ENCODE measurements around the gene HOXB1. TPM values are rescaled to one million over a fixed set of nuclear protein-coding genes. Genes with fewer than 3 reads are reported as not detected.
"Not testable (repeated sequence)": the region's sequence is repeated elsewhere in the genome, so short reads cannot be mapped to it uniquely, and the experiment has no call there.

The HOXB1 gene
- total RNA-seq, 1 donor from 2014 or later, result not detected

DNA sequence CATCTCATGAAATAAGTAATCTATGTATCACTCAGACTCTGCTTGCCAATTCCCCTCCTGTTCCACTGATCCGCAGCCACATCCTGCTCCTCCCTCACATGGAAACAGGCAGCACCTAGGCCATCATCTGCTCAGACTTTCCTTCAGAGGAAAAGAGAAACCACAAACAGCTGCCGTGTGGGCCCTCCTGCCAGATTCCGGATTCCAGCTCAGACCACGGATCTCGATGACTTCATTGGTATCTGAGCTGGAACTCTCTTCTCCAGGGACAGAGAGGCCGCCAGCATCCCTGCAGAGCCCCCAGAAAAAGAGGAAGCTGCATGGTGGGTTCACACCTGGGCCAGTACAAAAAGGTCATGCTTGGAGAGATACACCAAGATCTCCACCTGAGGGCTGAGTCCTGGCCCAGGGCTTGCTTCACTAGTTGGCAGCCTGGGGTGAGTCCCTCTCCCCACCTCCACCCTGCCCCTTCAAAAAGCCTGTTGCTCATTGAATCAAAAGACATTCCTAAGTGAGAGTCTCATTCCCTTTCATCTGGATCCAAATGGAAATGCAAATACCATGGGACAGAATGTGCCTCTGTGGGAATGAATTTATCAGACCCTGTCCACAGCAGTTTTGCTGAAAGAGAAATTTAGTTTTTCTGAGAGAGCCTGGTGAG is 47.2 kb downstream of the HOXB1 start:
- Histone ChIP-seq H4K20me1 (ENCODE audit: low read depth) (no peaks in the 10 kb centered on the region), H2AFZ (replicated peaks) (no peak overlapping the region), H3F3A (ENCODE audit: low read depth) (no peaks in the 10 kb centered on the region), H3K36me3 (no peaks in the 10 kb centered on the region), H3K79me2 (ENCODE audit: low read depth) (no peaks in the 10 kb centered on the region), H3K4me3 (no peak overlapping the region), H3K4me1 (no peaks in the 10 kb centered on the region), H3K4me2 (no peak overlapping the region), H3K9me3 (ENCODE audit: low read depth) (no peaks in the 10 kb centered on the region), H3K27ac (no peak overlapping the region), H3K27me3 (peaks cover 9% of the 10 kb centered on the region), H3K9ac (no peak overlapping the region)
- Mint-ChIP-seq H3K27ac (peak overlapping the region; percentile 63), H3K9me3 (no peaks in the 10 kb centered on the region), H3K4me1 (peaks cover 26% of the 10 kb centered on the region), H3K4me3 (no peak overlapping the region), H3K27me3 (ENCODE audit: insufficient read depth, low read depth) (peaks cover 11% of the 10 kb centered on the region), H3K36me3 (no peaks in the 10 kb centered on the region)
- DNase-seq (ENCODE audit: low spot score), result no peak
- TF ChIP-seq EZH2 (IDR thresholded peaks at IDR 0.05) (no peak), EZH2phosphoT487 (IDR thresholded peaks at IDR 0.05) (no peak)
- TF ChIP-seq, protein P1, sequence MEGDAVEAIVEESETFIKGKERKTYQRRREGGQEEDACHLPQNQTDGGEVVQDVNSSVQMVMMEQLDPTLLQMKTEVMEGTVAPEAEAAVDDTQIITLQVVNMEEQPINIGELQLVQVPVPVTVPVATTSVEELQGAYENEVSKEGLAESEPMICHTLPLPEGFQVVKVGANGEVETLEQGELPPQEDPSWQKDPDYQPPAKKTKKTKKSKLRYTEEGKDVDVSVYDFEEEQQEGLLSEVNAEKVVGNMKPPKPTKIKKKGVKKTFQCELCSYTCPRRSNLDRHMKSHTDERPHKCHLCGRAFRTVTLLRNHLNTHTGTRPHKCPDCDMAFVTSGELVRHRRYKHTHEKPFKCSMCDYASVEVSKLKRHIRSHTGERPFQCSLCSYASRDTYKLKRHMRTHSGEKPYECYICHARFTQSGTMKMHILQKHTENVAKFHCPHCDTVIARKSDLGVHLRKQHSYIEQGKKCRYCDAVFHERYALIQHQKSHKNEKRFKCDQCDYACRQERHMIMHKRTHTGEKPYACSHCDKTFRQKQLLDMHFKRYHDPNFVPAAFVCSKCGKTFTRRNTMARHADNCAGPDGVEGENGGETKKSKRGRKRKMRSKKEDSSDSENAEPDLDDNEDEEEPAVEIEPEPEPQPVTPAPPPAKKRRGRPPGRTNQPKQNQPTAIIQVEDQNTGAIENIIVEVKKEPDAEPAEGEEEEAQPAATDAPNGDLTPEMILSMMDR (IDR thresholded peaks at IDR 0.05), result no peak

DNA sequence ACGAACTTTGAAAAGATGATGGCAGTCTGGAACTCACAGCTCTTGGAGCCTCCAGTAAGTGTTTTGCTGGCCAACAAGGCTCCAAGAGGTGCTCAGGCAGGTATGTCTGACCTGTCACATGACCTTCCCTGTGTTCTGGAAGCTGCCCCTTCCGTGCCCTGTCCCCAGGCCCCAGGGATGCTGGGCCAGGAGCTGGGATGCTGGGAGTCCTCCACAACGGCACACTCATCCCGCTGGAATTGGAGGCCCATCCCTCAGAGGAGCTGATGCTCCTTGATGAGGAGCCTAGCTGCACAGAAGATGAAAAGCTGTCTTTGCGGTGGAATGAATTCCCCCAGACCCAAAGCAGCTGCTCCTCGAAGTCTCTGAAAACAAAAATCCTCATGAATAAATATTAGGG is 47.8 kb downstream of the HOXB1 start:
- Histone ChIP-seq H3K9ac (no peak overlapping the region), H3K4me2 (no peak overlapping the region)

DNA sequence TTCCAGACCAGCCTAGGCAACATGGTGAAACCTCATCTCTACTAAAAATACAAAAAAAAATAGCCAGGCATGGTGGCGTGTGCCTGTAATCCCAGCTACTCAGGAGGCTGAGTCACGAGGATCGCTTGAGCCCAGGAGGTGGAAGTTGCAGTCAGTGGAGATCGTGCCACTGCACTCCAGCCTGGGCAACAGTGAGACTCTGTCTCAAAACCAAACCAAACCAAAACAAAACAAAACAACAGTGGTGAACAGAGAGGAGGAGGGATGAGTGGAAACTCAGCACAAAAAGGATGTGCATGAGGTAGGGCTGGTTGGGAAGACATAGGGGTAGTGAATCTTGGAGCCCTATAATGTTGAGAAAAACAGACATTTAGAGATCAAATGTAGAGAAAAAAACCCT is 48.5 kb downstream of the HOXB1 start:
- H3K4me3 Mint-ChIP-seq; DNase-seq (ENCODE audit: low spot score); H4K20me1 ChIP-seq (ENCODE audit: low read depth); H3K27me3 ChIP-seq; H3K4me1 ChIP-seq; H3K9me3 Mint-ChIP-seq; H3F3A ChIP-seq (ENCODE audit: low read depth); H2AFZ ChIP-seq (replicated peaks); H3K27ac Mint-ChIP-seq; H3K9ac ChIP-seq; H3K4me2 ChIP-seq; H3K36me3 ChIP-seq; H3K4me3 ChIP-seq; H3K27ac ChIP-seq; H3K9me3 ChIP-seq (ENCODE audit: low read depth); H3K79me2 ChIP-seq (ENCODE audit: low read depth); H3K36me3 Mint-ChIP-seq; H3K27me3 Mint-ChIP-seq (ENCODE audit: insufficient read depth, low read depth): not testable (repeated sequence)
- peaks cover 21% of the 10 kb centered on the region for H3K4me1 Mint-ChIP-seq

More for the DNA sequence above, 47.8 kb downstream of the HOXB1 start:
- peaks cover 23% of the 10 kb centered on the region for H3K4me1 Mint-ChIP-seq
- TF ChIP-seq EZH2phosphoT487 (IDR thresholded peaks at IDR 0.05), result no peak
- TF ChIP-seq, protein P1 (IDR thresholded peaks at IDR 0.05), result no peak
- TF ChIP-seq EZH2 (IDR thresholded peaks at IDR 0.05), result no peak
- no peaks in the 10 kb centered on the region for H3K36me3 ChIP-seq
- H4K20me1 ChIP-seq (ENCODE audit: low read depth), result no peaks in the 10 kb centered on the region
- H3K27ac ChIP-seq, result no peak overlapping the region
- H3K9me3 Mint-ChIP-seq, result no peaks in the 10 kb centered on the region
- no peaks in the 10 kb centered on the region for H3K4me1 ChIP-seq
- H3K4me3 Mint-ChIP-seq, result no peak overlapping the region
- H3F3A ChIP-seq (ENCODE audit: low read depth), result no peaks in the 10 kb centered on the region
- peaks cover 10% of the 10 kb centered on the region for H3K27me3 Mint-ChIP-seq (ENCODE audit: insufficient read depth, low read depth)
- H2AFZ ChIP-seq (replicated peaks), result no peak overlapping the region
- no peak overlapping the region for H3K27ac Mint-ChIP-seq
- H3K79me2 ChIP-seq (ENCODE audit: low read depth), result no peaks in the 10 kb centered on the region
- peaks cover 9% of the 10 kb centered on the region for H3K27me3 ChIP-seq
- H3K36me3 Mint-ChIP-seq, result no peaks in the 10 kb centered on the region
- no peak overlapping the region for H3K4me3 ChIP-seq
- no peaks in the 10 kb centered on the region for H3K9me3 ChIP-seq (ENCODE audit: low read depth)
- no peak for DNase-seq (ENCODE audit: low spot score)

DNA sequence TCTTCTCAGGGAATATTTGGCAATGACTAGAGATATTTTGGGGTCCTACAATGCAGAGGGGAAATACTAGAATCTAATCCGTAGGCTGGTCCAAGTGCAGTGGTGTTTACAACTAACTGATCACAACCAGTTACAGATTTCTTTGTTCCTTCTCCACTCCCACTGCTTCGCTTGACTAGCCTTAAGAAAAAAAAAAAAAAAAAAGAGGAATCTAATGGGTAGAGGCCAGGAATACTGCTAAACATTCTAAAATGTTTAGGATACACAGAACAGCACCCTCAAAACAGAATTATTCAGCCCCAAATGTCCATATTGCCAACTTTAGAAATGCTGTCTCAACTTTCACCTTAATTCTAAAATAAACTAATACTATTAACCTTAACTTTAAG is 51.8 kb downstream of the HOXB1 start:
- DNase-seq (ENCODE audit: low spot score), result no peak
- no peaks in the 10 kb centered on the region for H3K36me3 ChIP-seq
- no peaks in the 10 kb centered on the region for H4K20me1 ChIP-seq (ENCODE audit: low read depth)
- H3K79me2 ChIP-seq (ENCODE audit: low read depth), result no peaks in the 10 kb centered on the region
- no peaks in the 10 kb centered on the region for H3K4me1 ChIP-seq
- no peak overlapping the region for H3K9ac ChIP-seq
- Mint-ChIP-seq H3K36me3 (no peaks in the 10 kb centered on the region), H3K9me3 (no peaks in the 10 kb centered on the region), H3K4me1 (peaks cover 10% of the 10 kb centered on the region), H3K27ac (no peak overlapping the region), H3K4me3 (no peak overlapping the region), H3K27me3 (ENCODE audit: insufficient read depth, low read depth) (peaks cover 5% of the 10 kb centered on the region)
- TF ChIP-seq EZH2phosphoT487 (IDR thresholded peaks at IDR 0.05), result no peak
- TF ChIP-seq, protein P1 (IDR thresholded peaks at IDR 0.05), result no peak
- TF ChIP-seq EZH2 (IDR thresholded peaks at IDR 0.05), result no peak
- H3F3A ChIP-seq (ENCODE audit: low read depth), result no peaks in the 10 kb centered on the region
- H2AFZ ChIP-seq (replicated peaks), result no peak overlapping the region
- H3K27me3 ChIP-seq, result no peaks in the 10 kb centered on the region
- H3K4me3 ChIP-seq, result no peak overlapping the region
- H3K27ac ChIP-seq, result no peak overlapping the region
- no peak overlapping the region for H3K4me2 ChIP-seq
- no peaks in the 10 kb centered on the region for H3K9me3 ChIP-seq (ENCODE audit: low read depth)
